PC-3 (cell line): Measurements from ENCODE around the gene AGAP1.

Experiments
- EZH2 ChIP-seq: fragments of 300-600 bp; sonication (generic); IDR thresholded peaks from one replicate; pipeline ENCODE4 v1.6.1; 2017; ENCODE audit warnings: antibody characterized with exemption, mild to moderate bottlenecking, low read length; ENCODE audit not compliant: unreplicated experiment
- TF ChIP-seq, protein P1 (sequence below): fragments of 300-600 bp; sonication (generic); conservative IDR thresholded peaks from 2 replicates; pipeline ENCODE4 v1.5.1; 2017; ENCODE audit warnings: antibody characterized with exemption, low read depth, mild to moderate bottlenecking, low read length

DNA sequence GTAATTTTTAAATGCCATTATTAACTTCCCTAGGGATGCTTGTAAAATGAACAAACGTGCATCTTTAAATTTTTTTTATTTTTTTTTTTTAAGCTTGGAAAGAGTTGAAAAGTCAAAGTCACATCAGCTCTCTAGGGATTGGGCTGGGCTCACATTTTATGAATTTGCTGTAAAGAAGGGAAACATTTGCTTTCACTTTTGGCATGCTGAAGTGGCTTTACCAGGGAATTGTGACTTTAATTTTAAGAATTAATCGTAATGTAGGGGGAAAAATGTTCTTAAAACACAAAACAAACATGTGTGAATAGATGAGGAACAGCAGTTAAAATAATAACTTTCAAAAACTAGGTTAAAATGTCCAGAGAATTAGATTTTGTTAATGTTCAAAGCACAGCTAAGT is 123.0 kb downstream of the AGAP1 start:
- TF ChIP-seq, protein P1, sequence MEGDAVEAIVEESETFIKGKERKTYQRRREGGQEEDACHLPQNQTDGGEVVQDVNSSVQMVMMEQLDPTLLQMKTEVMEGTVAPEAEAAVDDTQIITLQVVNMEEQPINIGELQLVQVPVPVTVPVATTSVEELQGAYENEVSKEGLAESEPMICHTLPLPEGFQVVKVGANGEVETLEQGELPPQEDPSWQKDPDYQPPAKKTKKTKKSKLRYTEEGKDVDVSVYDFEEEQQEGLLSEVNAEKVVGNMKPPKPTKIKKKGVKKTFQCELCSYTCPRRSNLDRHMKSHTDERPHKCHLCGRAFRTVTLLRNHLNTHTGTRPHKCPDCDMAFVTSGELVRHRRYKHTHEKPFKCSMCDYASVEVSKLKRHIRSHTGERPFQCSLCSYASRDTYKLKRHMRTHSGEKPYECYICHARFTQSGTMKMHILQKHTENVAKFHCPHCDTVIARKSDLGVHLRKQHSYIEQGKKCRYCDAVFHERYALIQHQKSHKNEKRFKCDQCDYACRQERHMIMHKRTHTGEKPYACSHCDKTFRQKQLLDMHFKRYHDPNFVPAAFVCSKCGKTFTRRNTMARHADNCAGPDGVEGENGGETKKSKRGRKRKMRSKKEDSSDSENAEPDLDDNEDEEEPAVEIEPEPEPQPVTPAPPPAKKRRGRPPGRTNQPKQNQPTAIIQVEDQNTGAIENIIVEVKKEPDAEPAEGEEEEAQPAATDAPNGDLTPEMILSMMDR, result no peak
- TF ChIP-seq EZH2, result no peak
